Body of pancreas (tissue), 4 donors: ENCODE measurements around the gene PLEKHG1. TPM values are rescaled to one million over a fixed set of nuclear protein-coding genes. Genes with fewer than 3 reads are reported as not detected.

Experiments
- ATAC-seq: fragments of 150-250 bp; one replicate; pipeline ENCODE4 v1.9.1; 2016
- DNase-seq, 4 donors: peaks; one replicate each; pipeline ENCODE4 v3.0.0-alpha.2; 2019
- H3K27ac ChIP-seq, 4 donors: fragments of 200-600 bp; sonication (generic); 1 replicate in 3 of 4; 2 replicates in 1 of 4; pipeline versions ENCODE4 v1.5.1 to v1.6.1; 2016 to 2019; ENCODE audit warnings: mild to moderate bottlenecking in 1 of 4, mixed read lengths in 1 of 4, moderate library complexity in 1 of 4
- H3K27me3 ChIP-seq, 2 donors: fragments of 200-600 bp; sonication (generic); one replicate each; pipeline ENCODE4 v1.6.0; 2016; ENCODE audit warnings: mild to moderate bottlenecking in 1 of 2
- H3K36me3 ChIP-seq, 2 donors: fragments of 200-600 bp; sonication (generic); replicated peaks in 1 of 2; 2 replicates each; pipeline ENCODE4 v1.5.1; 2016; ENCODE audit warnings: low read depth in 2 of 2; ENCODE audit not compliant: insufficient read depth in 1 of 2
- H3K4me1 ChIP-seq: fragments of 200-600 bp; sonication (generic); one replicate; pipeline ENCODE4 v1.6.0; 2016
- H3K4me3 ChIP-seq, 2 donors: fragments of 200-600 bp; sonication (generic); 1 replicate in 1 of 2; 2 replicates in 1 of 2; pipeline ENCODE4 v1.5.1; 2016 to 2019
- H3K9me3 ChIP-seq, 3 donors: fragments of 200-600 bp; sonication (generic); 1 replicate in 2 of 3; 2 replicates in 1 of 3; pipeline ENCODE4 v1.5.1; 2016
- POLR2A ChIP-seq, 3 donors: fragments of 450-650 bp; IDR thresholded peaks; one replicate each; pipeline ENCODE4 v1.6.1; 2016; ENCODE audit warnings: antibody characterized with exemption in 3 of 3, mild to moderate bottlenecking in 2 of 3
- WGBS, 2 donors: methylation state at CpG; one replicate each; pipeline ENCODE4 v1.1.5; 2017; 5-methylcytosine and 5-hydroxymethylcytosine counted together
- intact Hi-C: fragments of 100-400 bp; cut with DNase I; formaldehyde crosslinking; loops from one replicate; pipeline ENCODE4 v1.15.1; 2023
- total RNA-seq, 2 donors: library from RNA; depleted of rRNA; stranded (reverse); fragments of >200 nt; gene quantifications; one replicate each; pipeline ENCODE4 v1.1.0, GENCODE V29; 2016
- TF ChIP-seq, protein P1 (sequence below), 7 experiments: fragments of 450-650 bp in 4 of 7; fragments of 200-600 bp in 3 of 7; sonication (generic) in 3 of 7; IDR thresholded peaks; one replicate each; pipeline ENCODE4 v1.5.1; 2016 to 2019; ENCODE audit warnings: antibody characterized with exemption in 7 of 7

PLEKHG1 gene
- total RNA-seq, 2 donors from 2014 or later: 4.2 to 26.0 TPM

DNA sequence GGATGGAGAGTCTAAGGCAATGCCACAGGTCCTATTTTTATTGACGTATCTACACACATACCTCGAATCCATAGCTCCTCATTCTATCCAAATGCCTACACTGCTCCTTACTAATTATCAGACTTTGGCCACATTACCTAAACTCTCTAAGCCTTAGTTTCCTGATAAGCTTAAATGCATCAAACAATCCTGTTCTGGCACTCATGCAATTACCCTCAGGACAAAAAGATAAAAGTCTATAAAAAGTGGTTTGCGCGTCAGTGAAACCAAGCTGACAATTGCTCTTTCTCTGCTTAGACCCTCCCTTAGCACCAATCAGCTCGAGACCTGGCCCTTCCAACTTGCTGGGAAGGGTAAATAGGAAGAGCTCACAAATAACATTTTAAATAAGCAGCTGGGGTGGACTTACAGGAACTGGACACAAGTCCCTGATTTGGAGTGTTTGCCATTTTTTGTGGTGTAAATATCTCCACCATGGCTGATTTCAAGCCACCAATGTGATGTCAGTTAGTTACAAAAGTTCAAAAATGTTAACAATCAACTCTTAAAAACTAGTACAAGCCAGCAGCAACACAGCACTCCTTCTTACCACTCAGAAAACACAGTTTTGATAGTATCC, 7.2 kb upstream of the PLEKHG1 start:
- WGBS, 2 donors: 80 to 85% methylated on average over 5 of the region's 5 CpGs
- Histone ChIP-seq H3K36me3 (no peaks in the 10 kb centered on the region), H3K9me3 (no peaks in the 10 kb centered on the region), H3K4me1 (no peaks in the 10 kb centered on the region), H3K27me3 (no peaks in the 10 kb centered on the region), H3K27ac (no peak overlapping the region), H3K4me3 (no peak overlapping the region)
- ATAC-seq (no peak), DNase-seq (no peak)
- no peak for TF ChIP-seq POLR2A (IDR thresholded peaks at IDR 0.05)
- TF ChIP-seq, protein P1, sequence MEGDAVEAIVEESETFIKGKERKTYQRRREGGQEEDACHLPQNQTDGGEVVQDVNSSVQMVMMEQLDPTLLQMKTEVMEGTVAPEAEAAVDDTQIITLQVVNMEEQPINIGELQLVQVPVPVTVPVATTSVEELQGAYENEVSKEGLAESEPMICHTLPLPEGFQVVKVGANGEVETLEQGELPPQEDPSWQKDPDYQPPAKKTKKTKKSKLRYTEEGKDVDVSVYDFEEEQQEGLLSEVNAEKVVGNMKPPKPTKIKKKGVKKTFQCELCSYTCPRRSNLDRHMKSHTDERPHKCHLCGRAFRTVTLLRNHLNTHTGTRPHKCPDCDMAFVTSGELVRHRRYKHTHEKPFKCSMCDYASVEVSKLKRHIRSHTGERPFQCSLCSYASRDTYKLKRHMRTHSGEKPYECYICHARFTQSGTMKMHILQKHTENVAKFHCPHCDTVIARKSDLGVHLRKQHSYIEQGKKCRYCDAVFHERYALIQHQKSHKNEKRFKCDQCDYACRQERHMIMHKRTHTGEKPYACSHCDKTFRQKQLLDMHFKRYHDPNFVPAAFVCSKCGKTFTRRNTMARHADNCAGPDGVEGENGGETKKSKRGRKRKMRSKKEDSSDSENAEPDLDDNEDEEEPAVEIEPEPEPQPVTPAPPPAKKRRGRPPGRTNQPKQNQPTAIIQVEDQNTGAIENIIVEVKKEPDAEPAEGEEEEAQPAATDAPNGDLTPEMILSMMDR (IDR thresholded peaks at IDR 0.05): no peak
- intact Hi-C loops: no loop called here

DNA sequence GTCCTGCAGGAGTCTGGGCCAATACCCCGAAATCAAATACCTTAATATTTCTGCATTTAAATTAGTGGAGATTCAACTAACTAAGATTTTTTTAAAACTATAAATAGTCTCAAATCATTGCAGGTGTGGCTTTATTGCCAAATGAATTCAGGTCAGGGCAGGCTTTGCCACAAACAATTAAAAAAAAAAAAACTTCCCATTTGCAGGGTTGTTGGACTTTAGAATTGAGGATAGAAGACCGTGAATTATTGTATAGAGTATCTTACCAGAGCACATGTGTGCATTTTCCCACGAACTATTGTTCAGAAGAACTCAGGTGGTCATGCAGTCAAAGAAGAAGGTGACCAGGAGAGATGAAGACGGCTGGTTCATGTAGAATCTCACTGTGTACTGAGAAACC, 6.6 kb upstream of the PLEKHG1 start:
- no peak for DNase-seq
- WGBS, 2 donors: 61 to 62% methylated on average over 4 of the region's 4 CpGs
- Histone ChIP-seq H3K4me3 (no peak overlapping the region), H3K4me1 (no peaks in the 10 kb centered on the region), H3K27ac (no peak overlapping the region), H3K27me3 (no peaks in the 10 kb centered on the region), H3K9me3 (no peaks in the 10 kb centered on the region), H3K36me3 (no peaks in the 10 kb centered on the region)
- TF ChIP-seq, protein P1 (IDR thresholded peaks at IDR 0.05): no peak
- no peak for TF ChIP-seq POLR2A (IDR thresholded peaks at IDR 0.05)
- ATAC-seq: no peak
- intact Hi-C loops: no loop called here

DNA sequence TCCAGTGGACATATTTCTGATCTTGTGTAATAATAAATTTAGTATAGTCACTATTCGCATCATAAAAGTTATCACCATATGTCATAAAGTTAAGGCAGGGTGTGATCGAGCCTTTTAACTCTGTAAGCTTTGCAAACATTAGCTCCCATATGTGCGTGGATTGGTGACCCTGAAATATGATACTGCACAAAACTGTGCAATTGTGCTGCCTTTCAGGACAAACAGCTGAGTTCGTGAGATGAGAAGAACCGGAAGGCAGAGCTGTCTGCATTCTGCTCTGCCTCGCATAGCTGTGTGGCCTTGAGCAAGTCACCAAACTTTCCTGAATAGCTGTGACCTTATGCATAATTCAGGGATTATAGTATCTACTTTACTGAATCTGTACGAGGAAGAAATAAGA, 3.2 kb upstream of the PLEKHG1 start:
- 57 to 70% methylated on average over 7 of the region's 7 CpGs for WGBS, 2 donors
- no peaks in the 10 kb centered on the region for H3K9me3 ChIP-seq
- no peaks in the 10 kb centered on the region for H3K27me3 ChIP-seq
- no peak overlapping the region for H3K4me3 ChIP-seq
- H3K4me1 ChIP-seq: peaks cover 18% of the 10 kb centered on the region
- DNase-seq (no peak), ATAC-seq (no peak)
- TF ChIP-seq, protein P1 (IDR thresholded peaks at IDR 0.05): no peak
- no peak for TF ChIP-seq POLR2A (IDR thresholded peaks at IDR 0.05)
- intact Hi-C loops: no loop called here
- H3K36me3 ChIP-seq: no peaks in the 10 kb centered on the region
- no peak overlapping the region for H3K27ac ChIP-seq

GRCh38 chr6:150598401-150598800, 1.3 kb upstream of the PLEKHG1 start:
- no peak overlapping the region for H3K4me3 ChIP-seq
- ATAC-seq (no peak), DNase-seq (no peak)
- intact Hi-C loops: no loop called here
- H3K27me3 ChIP-seq: no peaks in the 10 kb centered on the region
- H3K9me3 ChIP-seq: no peaks in the 10 kb centered on the region
- peaks cover 18% of the 10 kb centered on the region for H3K4me1 ChIP-seq
- no peak for TF ChIP-seq POLR2A (IDR thresholded peaks at IDR 0.05)
- TF ChIP-seq, protein P1 (IDR thresholded peaks at IDR 0.05): no peak
- WGBS, 2 donors: 69 to 75% methylated on average over 4 of the region's 4 CpGs
- H3K36me3 ChIP-seq: no peaks in the 10 kb centered on the region
- H3K27ac ChIP-seq: no peak overlapping the region

- H3K9me3 ChIP-seq: no peaks in the 10 kb centered on the region
- no peak overlapping the region for H3K27ac ChIP-seq
- DNase-seq (no peak), ATAC-seq (no peak)
- no peaks in the 10 kb centered on the region for H3K27me3 ChIP-seq
- WGBS, 2 donors: 65 to 81% methylated on average over 3 of the region's 3 CpGs
- no peak overlapping the region for H3K4me3 ChIP-seq
- TF ChIP-seq POLR2A (IDR thresholded peaks at IDR 0.05): no peak
- TF ChIP-seq, protein P1 (IDR thresholded peaks at IDR 0.05): no peak
- H3K36me3 ChIP-seq: no peaks in the 10 kb centered on the region
- H3K4me1 ChIP-seq: peaks cover 18% of the 10 kb centered on the region
- intact Hi-C loops: no loop called here
Measured at GRCh38 chr6:150598858-150599198, 857 bp upstream of the PLEKHG1 start.
